ENCODE measurements around the gene AZU1. TPM values are rescaled to one million over a fixed set of nuclear protein-coding genes. Genes with fewer than 3 reads are reported as not detected.

The AZU1 gene
- total RNA-seq, 4 donors from 2014 or later = 0.68 TPM; not detected in 3

GRCh38 chr19:852136-853013, 24.7 kb downstream of the AZU1 start, which contains the start of gene ELANE:
Gene ELANE, plus strand, starts transcription at chr19:852303. Its CDS starts 26 bp downstream, at chr19:852329.
- TF ChIP-seq CTCF (IDR thresholded peaks at IDR 0.05; ENCODE audit: low read depth) = no peak

- no peak for TF ChIP-seq CTCF (IDR thresholded peaks at IDR 0.05; ENCODE audit: low read depth)
Observed at GRCh38 chr19:853014-853585, 25.5 kb downstream of the AZU1 start.

- no peak for TF ChIP-seq CTCF (IDR thresholded peaks at IDR 0.05; ENCODE audit: low read depth)
Observed at GRCh38 chr19:854549-854948, 26.9 kb downstream of the AZU1 start.

GRCh38 chr19:855142-855541, 27.5 kb downstream of the AZU1 start:
- no peak for TF ChIP-seq CTCF (IDR thresholded peaks at IDR 0.05; ENCODE audit: low read depth)

- TF ChIP-seq CTCF (IDR thresholded peaks at IDR 0.05; ENCODE audit: low read depth) = no peak
Observed at GRCh38 chr19:855566-856120, 28.0 kb downstream of the AZU1 start.

GRCh38 chr19:858284-858683, 30.6 kb downstream of the AZU1 start:
- no peak for TF ChIP-seq CTCF (IDR thresholded peaks at IDR 0.05; ENCODE audit: low read depth)
